ENCODE data around the gene PIGZ.

The PIGZ gene

GRCh38 chr3:196902296-196902695, 66.3 kb downstream of the PIGZ start:
- no peak for DNase-seq

GRCh38 chr3:196901768-196902167, 66.9 kb downstream of the PIGZ start:
- no peak for DNase-seq
